Superior temporal gyrus (tissue), 1 donor: ENCODE data around the gene WWC1.
A peak's percentile ranks its signal among the peaks of the same experiment; 100 is the strongest.
"Not testable (repeated sequence)": the region's sequence is repeated elsewhere in the genome, so short reads cannot be mapped to it uniquely, and the experiment has no call there.

Experiments
- DNase-seq: peaks from one replicate; pipeline ENCODE4 v3.0.0-alpha.2; 2016; ENCODE audit errors: extremely low spot score

The WWC1 gene

GRCh38 chr5:168334280-168334679 is 42.8 kb downstream of the WWC1 start:
- DNase-seq: no peak

- peak; percentile 32 for DNase-seq
Measured at GRCh38 chr5:168334695-168335094, 43.2 kb downstream of the WWC1 start.

- DNase-seq: no peak
Measured at GRCh38 chr5:168337361-168337760, 45.9 kb downstream of the WWC1 start.

- DNase-seq: no peak
Measured at GRCh38 chr5:168339109-168339771, 47.8 kb downstream of the WWC1 start.

GRCh38 chr5:168339772-168340140 is 48.3 kb downstream of the WWC1 start:
- DNase-seq: not testable (repeated sequence)

GRCh38 chr5:168340487-168340886 is 49.0 kb downstream of the WWC1 start:
- DNase-seq: no peak

- DNase-seq: no peak
Measured at GRCh38 chr5:168341178-168341577, 49.7 kb downstream of the WWC1 start.

GRCh38 chr5:168342151-168342825 is 50.8 kb downstream of the WWC1 start:
- DNase-seq: no peak

GRCh38 chr5:168342985-168343384 is 51.5 kb downstream of the WWC1 start:
- DNase-seq: no peak

GRCh38 chr5:168346417-168346816 is 55.0 kb downstream of the WWC1 start:
- DNase-seq: no peak

GRCh38 chr5:168347368-168348083 is 56.1 kb downstream of the WWC1 start:
- no peak for DNase-seq

GRCh38 chr5:168348084-168348414 is 56.6 kb downstream of the WWC1 start:
- DNase-seq: no peak

GRCh38 chr5:168350315-168350714 is 58.9 kb downstream of the WWC1 start:
- no peak for DNase-seq

GRCh38 chr5:168353216-168353957 is 61.9 kb downstream of the WWC1 start:
- DNase-seq: no peak

GRCh38 chr5:168354397-168354796 is 63.0 kb downstream of the WWC1 start:
- no peak for DNase-seq

- no peak for DNase-seq
Measured at GRCh38 chr5:168356171-168356570, 64.7 kb downstream of the WWC1 start.

GRCh38 chr5:168356592-168356991 is 65.1 kb downstream of the WWC1 start:
- no peak for DNase-seq

GRCh38 chr5:168357876-168358275 is 66.4 kb downstream of the WWC1 start:
- no peak for DNase-seq

- DNase-seq: no peak
Measured at GRCh38 chr5:168359820-168360460, 68.5 kb downstream of the WWC1 start.

- no peak for DNase-seq
Measured at GRCh38 chr5:168360521-168361285, 69.3 kb downstream of the WWC1 start.
